Measurements from ENCODE around the gene DNAJC12. TPM values are rescaled to one million over a fixed set of nuclear protein-coding genes. Genes with fewer than 3 reads are reported as not detected.

Gene DNAJC12
- total RNA-seq, 3 donors from 2014 or later, result 0.96 to 49.8 (median 19.0) TPM

DNA sequence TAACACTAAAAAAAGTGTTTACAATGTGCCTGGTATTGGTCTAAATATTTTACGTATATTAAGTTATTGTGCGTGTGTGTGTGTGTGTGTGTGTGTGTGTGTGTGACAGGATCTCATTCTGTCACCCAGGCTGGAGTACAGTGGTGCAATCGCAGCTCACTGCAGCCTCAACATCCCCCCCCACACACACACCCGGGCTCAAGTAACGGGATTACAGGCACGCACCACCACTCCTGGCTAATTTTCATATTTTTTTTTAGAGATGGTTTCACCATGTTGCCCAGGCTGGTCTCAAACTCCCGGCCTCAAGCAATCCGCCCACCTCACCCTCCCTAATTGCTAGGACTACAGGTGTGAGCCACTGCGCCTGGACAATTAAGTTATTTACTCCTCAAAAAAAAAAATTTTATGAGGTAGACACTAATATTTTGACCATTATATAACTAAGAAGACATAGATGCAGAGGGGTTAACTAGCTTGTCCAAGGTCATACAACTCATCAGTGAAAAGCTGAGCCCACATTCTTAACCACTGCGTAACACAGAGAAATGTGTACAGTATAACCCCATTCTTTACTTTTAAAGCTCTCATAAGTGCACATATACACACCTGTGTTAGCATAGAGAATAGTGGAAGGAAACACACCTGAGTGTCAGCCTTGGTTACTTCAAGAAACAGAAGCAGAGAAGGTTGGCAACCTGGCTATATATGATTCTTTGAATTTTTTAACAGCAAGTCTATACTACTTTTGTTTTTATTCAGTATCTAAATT lies 35.0 kb downstream of the DNAJC12 start:
- H3K9me3 ChIP-seq, result no peaks in the 10 kb centered on the region
- no peaks in the 10 kb centered on the region for H3K4me1 ChIP-seq
- no peak overlapping the region for H3K4me3 ChIP-seq
- H3K27me3 ChIP-seq, result no peaks in the 10 kb centered on the region
- TF ChIP-seq, protein P1, sequence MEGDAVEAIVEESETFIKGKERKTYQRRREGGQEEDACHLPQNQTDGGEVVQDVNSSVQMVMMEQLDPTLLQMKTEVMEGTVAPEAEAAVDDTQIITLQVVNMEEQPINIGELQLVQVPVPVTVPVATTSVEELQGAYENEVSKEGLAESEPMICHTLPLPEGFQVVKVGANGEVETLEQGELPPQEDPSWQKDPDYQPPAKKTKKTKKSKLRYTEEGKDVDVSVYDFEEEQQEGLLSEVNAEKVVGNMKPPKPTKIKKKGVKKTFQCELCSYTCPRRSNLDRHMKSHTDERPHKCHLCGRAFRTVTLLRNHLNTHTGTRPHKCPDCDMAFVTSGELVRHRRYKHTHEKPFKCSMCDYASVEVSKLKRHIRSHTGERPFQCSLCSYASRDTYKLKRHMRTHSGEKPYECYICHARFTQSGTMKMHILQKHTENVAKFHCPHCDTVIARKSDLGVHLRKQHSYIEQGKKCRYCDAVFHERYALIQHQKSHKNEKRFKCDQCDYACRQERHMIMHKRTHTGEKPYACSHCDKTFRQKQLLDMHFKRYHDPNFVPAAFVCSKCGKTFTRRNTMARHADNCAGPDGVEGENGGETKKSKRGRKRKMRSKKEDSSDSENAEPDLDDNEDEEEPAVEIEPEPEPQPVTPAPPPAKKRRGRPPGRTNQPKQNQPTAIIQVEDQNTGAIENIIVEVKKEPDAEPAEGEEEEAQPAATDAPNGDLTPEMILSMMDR (IDR thresholded peaks at IDR 0.05), result no peak
- TF ChIP-seq POLR2AphosphoS5 (IDR thresholded peaks at IDR 0.05), result no peak
- TF ChIP-seq POLR2A (IDR thresholded peaks at IDR 0.05), result no peak
- H3K27ac ChIP-seq, result no peak overlapping the region
- intact Hi-C loops (cut with DNase I; ENCODE audit: low total_unique reads), result no loop called here
- no peaks in the 10 kb centered on the region for H3K36me3 ChIP-seq
- DNase-seq (ENCODE audit: low spot score in 2 of 2), result no peak

DNA sequence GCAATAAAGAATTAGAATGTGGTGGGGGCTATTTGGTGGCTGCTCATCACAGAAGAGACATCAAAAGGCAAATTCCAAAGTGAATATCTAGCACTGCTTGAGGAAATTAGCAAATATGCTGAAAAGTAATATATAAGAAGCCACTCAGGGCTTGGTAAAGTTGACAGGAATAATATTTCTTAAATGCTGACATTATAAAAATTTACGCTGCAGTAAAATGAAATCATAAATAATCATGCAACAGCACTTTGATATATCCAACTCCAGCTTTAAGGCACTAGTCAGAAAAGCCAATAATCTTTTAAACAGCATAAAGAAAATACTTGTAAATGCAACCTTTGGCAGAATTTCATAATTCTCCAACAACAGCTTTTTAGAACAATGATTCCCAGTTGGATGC lies 36.9 kb downstream of the DNAJC12 start:
- no peak for DNase-seq (ENCODE audit: low spot score in 2 of 2)
- H3K27me3 ChIP-seq, result no peaks in the 10 kb centered on the region
- no peaks in the 10 kb centered on the region for H3K36me3 ChIP-seq
- no peaks in the 10 kb centered on the region for H3K9me3 ChIP-seq
- intact Hi-C loops (cut with DNase I; ENCODE audit: low total_unique reads), result no loop called here
- no peak overlapping the region for H3K27ac ChIP-seq
- H3K4me3 ChIP-seq, result no peak overlapping the region
- no peak for TF ChIP-seq POLR2A (IDR thresholded peaks at IDR 0.05)
- TF ChIP-seq POLR2AphosphoS5 (IDR thresholded peaks at IDR 0.05), result no peak
- TF ChIP-seq, protein P1 (IDR thresholded peaks at IDR 0.05), result no peak
- no peaks in the 10 kb centered on the region for H3K4me1 ChIP-seq

DNA sequence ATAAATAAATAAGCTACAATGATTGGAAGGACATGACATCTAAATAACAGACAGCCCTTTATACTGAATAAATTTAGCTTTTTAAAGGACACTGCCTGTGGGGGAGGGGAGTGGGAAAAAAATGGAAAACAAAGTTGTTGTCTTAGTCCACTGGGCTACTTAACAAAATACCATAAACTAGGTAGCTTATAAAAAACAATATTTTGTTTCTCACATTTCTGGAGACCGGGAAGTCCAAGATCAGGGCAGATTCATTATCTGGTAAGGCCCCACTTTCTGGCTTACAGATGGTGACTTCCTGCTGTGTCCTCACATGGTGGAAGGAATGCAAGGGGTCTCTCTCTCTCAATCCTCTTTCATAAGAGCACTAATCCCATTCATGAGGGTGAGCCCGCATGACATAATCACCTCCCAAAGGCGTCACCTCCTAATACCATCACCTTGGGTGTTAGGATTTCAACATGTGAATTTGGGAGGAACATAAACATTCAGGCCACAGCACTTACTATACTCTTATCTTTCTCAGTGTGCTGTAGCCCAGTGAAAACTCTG lies 43.0 kb downstream of the DNAJC12 start:
- H3K4me1 ChIP-seq, result peaks cover 0 to 4% of the 10 kb centered on the region in 2 donors
- no peak overlapping the region for H3K4me3 ChIP-seq
- H3K27ac ChIP-seq, result no peak overlapping the region
- no peaks in the 10 kb centered on the region for H3K36me3 ChIP-seq
- H3K27me3 ChIP-seq, result no peaks in the 10 kb centered on the region
- DNase-seq (ENCODE audit: low spot score in 2 of 2), result no peak
- no peaks in the 10 kb centered on the region for H3K9me3 ChIP-seq
- intact Hi-C loops (cut with DNase I; ENCODE audit: low total_unique reads), result no loop called here
- TF ChIP-seq POLR2AphosphoS5 (IDR thresholded peaks at IDR 0.05) (no peak), POLR2A (IDR thresholded peaks at IDR 0.05) (no peak)
- TF ChIP-seq, protein P1 (IDR thresholded peaks at IDR 0.05), result no peak

DNA sequence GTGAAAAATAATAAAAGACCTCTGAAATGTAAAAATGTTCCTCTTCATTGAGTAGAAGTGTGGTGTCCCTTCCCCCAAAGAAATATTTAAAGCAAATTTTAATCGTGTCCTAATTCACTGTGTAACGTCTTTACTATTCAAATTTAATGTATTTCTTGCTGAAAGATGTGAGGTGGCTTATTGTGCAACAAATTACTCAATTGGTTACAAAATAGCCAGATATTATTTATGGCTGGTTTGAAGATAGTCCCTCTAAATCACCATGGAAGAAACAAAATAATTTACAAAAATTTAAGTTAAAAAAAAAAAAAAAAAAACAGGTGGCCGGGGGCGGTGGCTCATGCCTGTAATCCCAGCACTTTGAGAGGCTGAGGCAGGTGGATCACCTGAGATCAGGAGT lies 43.7 kb downstream of the DNAJC12 start:
- Histone ChIP-seq H3K36me3 (no peaks in the 10 kb centered on the region), H3K27ac (no peak overlapping the region), H3K9me3 (no peaks in the 10 kb centered on the region), H3K4me1 (peaks cover 0 to 4% of the 10 kb centered on the region in 2 donors), H3K4me3 (no peak overlapping the region), H3K27me3 (no peaks in the 10 kb centered on the region)
- TF ChIP-seq POLR2A (IDR thresholded peaks at IDR 0.05), result no peak
- TF ChIP-seq POLR2AphosphoS5 (IDR thresholded peaks at IDR 0.05), result no peak
- TF ChIP-seq, protein P1 (IDR thresholded peaks at IDR 0.05), result no peak
- no peak for DNase-seq (ENCODE audit: low spot score in 2 of 2)
- intact Hi-C loops (cut with DNase I; ENCODE audit: low total_unique reads), result no loop called here

DNA sequence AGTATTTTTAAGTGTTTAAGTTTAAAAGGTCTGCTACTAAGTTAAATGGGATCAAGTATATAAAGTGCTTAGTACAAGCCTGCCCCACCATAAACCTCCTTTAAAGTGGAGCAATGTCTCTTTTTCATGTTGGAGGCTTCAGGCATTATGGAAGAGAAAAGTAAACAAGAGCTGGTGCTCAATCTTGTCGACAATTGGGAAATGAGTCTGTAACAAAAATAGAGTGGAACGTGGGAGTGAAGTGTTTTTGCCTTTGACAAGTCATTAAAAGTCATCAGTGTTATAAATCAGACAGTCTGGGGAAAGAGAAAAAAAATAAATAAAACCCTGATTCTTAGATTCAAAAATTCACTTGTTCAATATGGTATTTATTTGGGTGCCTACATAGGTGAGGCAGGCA lies 44.7 kb downstream of the DNAJC12 start:
- Histone ChIP-seq H3K9me3 (no peaks in the 10 kb centered on the region), H3K4me3 (no peak overlapping the region), H3K4me1 (peaks cover 0 to 4% of the 10 kb centered on the region in 2 donors), H3K27me3 (no peaks in the 10 kb centered on the region), H3K36me3 (no peaks in the 10 kb centered on the region), H3K27ac (no peak overlapping the region)
- intact Hi-C loops (cut with DNase I; ENCODE audit: low total_unique reads), result no loop called here
- DNase-seq (ENCODE audit: low spot score in 2 of 2), result no peak
- TF ChIP-seq, protein P1 (IDR thresholded peaks at IDR 0.05), result no peak
- TF ChIP-seq POLR2A (IDR thresholded peaks at IDR 0.05), result no peak
- TF ChIP-seq POLR2AphosphoS5 (IDR thresholded peaks at IDR 0.05), result no peak
